ENCODE measurements around the gene WNT2B.

The WNT2B gene

DNA sequence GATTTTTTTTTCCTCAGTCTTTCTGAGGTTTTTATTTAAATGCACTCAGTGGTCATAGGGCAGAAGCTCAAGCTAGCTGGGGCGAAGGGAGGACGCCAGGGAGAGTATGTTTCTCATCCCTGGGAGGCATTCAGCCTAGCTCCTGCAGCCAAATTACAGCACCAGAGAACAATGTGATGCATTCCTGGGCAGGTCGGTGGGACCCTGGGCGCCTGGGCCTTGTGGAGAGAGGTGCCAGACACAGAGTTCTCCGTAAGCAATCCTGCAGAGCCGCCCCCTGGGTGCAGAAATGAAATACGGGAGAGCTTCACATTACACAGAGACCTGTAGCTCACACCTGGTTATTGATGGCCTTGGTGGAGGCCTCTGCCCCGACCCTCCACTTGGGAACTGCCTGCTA, 15.5 kb downstream of the WNT2B start:
- H3K4me3 ChIP-seq (ENCODE audit: low read depth, low read length), result no peak overlapping the region
- TF ChIP-seq, protein P1, sequence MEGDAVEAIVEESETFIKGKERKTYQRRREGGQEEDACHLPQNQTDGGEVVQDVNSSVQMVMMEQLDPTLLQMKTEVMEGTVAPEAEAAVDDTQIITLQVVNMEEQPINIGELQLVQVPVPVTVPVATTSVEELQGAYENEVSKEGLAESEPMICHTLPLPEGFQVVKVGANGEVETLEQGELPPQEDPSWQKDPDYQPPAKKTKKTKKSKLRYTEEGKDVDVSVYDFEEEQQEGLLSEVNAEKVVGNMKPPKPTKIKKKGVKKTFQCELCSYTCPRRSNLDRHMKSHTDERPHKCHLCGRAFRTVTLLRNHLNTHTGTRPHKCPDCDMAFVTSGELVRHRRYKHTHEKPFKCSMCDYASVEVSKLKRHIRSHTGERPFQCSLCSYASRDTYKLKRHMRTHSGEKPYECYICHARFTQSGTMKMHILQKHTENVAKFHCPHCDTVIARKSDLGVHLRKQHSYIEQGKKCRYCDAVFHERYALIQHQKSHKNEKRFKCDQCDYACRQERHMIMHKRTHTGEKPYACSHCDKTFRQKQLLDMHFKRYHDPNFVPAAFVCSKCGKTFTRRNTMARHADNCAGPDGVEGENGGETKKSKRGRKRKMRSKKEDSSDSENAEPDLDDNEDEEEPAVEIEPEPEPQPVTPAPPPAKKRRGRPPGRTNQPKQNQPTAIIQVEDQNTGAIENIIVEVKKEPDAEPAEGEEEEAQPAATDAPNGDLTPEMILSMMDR (IDR thresholded peaks at IDR 0.05; ENCODE audit: low read depth, low read length, missing control alignments), result no peak
- DNase-seq (ENCODE audit: low read depth), result no peak

DNA sequence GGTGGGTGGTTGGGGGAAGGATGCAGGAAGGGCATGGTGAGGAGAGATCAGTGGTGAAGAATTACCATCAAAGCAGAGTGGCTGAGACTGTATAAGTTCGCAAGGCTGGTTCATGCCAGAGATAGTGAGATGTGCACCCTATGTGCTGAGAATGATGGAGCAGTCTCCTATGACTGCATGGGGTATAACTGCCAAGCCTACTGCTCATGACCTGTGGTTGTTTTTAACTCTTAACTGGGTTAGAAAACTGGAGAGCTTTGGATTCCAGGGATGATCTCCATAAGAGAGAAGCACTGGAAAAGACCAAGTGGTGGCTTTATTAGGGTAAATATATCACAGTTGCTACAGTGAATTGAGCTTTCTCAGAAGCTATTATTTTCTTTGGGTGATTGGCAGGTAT, 16.2 kb downstream of the WNT2B start:
- H3K4me3 ChIP-seq (ENCODE audit: low read depth, low read length), result no peak overlapping the region
- no peak for DNase-seq (ENCODE audit: low read depth)
- TF ChIP-seq, protein P1 (IDR thresholded peaks at IDR 0.05; ENCODE audit: low read depth, low read length, missing control alignments), result no peak

DNA sequence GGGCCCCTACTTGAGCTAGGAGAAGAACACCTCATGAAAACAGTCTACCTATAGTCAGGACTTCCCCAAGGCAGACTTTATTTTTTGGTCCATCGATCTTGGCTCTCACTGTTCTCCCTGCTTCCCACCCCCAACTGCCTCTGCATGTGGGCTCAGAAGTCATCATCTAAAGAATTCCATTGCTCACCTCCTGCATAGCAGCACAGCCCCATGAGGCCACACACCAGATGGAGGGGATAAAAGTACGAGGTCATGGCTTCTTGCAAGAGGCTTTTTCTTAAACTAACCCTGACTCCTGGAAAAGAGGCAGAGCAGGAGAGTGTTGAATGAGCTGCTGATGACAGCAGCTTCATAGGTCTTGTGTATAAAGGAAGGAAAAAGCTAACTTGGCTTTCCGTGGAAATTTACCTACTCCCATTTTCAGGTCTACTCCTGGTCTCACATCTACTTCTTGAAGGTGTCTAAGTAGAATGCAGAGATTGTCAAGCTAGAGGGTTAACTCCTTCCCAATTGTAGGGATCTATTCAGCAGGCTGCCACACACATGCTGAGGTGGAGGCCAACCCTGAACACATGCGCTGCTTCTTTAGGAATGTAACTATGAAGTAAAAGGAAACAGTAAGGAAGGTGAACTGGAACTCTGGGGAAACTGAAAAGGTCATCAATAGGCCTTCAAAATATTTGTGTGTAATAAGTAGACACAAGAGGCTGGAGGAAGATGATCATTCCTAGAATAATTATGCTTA, 18.7 kb downstream of the WNT2B start:
- TF ChIP-seq, protein P1 (IDR thresholded peaks at IDR 0.05; ENCODE audit: low read depth, low read length, missing control alignments), result no peak

DNA sequence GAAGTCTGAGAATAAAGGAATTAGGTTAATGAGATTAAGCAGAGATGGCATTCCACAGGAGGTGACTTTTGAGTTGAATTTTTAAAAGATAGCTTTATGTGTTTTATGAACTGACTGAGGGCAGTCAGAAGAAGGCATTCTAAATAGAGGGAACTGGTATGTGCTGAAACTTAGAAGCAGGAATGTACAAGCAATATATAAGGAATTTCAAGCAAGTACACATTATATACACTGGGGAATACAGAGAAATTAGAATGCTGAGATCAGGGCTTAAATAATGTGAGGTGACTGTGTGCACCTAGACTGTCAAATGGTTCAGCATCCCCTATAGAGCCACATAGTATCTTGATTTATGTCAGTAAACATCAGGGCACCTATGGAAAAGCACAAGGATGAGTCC, 19.3 kb downstream of the WNT2B start:
- H3K4me3 ChIP-seq (ENCODE audit: low read depth, low read length), result no peak overlapping the region
- TF ChIP-seq, protein P1 (IDR thresholded peaks at IDR 0.05; ENCODE audit: low read depth, low read length, missing control alignments), result no peak
- no peak for DNase-seq (ENCODE audit: low read depth)

More for the DNA sequence above, 18.7 kb downstream of the WNT2B start:
- no peak for DNase-seq (ENCODE audit: low read depth)
- no peak overlapping the region for H3K4me3 ChIP-seq (ENCODE audit: low read depth, low read length)

DNA sequence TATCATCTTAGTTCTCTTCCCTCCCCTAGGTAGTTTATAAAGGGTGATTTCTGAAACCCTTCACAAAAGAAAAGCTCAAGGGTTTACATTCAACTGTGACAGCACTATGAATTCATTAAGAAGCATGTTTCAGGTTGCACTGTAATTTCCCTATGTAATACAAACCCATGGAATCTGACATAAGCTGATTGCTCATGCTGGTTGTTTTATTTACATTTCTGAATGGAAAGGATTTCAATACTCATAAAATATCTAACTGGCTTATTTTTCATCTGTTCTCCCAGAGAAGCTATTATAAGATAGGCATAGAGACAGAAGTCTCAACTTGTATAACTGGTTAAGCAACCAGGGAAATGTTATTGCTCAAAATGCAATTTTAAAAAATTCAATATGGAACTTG, 20.5 kb downstream of the WNT2B start:
- H3K4me3 ChIP-seq (ENCODE audit: low read depth, low read length), result no peak overlapping the region
- TF ChIP-seq, protein P1 (IDR thresholded peaks at IDR 0.05; ENCODE audit: low read depth, low read length, missing control alignments), result no peak
- DNase-seq (ENCODE audit: low read depth), result no peak

DNA sequence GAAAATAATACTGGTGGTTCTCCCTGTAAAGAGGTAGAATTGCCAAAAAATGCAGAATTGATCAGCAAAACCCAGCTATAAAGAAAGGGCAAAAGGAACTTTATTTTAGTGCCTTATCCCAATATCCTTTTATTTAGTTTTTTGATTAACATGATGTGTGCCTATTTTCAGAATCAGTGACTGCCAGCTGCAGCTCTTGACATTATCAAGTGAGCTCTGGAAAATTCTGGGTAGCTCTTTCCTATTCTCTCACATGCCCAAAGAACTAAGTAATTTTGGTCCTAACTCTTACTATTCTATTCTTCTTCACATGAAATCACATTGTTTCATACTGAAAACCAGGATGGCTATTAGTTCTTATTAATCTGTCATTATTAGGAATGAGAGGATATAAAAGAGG, 22.1 kb downstream of the WNT2B start:
- TF ChIP-seq, protein P1 (IDR thresholded peaks at IDR 0.05; ENCODE audit: low read depth, low read length, missing control alignments), result no peak
- DNase-seq (ENCODE audit: low read depth), result no peak
- no peak overlapping the region for H3K4me3 ChIP-seq (ENCODE audit: low read depth, low read length)

DNA sequence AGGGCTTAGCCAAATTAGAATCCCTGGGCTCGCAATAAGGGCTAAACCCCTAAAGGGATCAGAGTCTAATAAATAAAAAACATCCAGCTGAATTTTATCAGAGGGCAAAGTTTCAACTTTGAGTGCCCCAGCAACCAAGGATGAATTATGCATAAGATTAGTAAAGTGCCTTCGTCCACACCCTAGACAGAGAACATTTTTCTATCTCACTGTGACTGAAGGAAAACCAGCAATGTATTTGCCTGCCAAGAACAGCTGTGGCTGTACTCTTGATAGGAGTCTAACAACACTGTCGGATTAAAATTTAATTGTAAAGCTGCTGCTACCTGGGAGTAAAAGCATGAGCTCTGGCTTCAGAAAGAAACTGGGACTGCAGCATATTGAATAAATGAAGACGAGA, 23.3 kb downstream of the WNT2B start:
- TF ChIP-seq, protein P1 (IDR thresholded peaks at IDR 0.05; ENCODE audit: low read depth, low read length, missing control alignments), result no peak
- H3K4me3 ChIP-seq (ENCODE audit: low read depth, low read length), result no peak overlapping the region
- DNase-seq (ENCODE audit: low read depth), result no peak

All from GM12864 (cell line).